GM19035 (cell line): Measurements from ENCODE around the gene PRPF31.
A peak's percentile ranks its signal among the peaks of the same experiment; 100 is the strongest.

Experiments
- ATAC-seq: cut with Tn5 transposase; IDR thresholded peaks from one replicate; pipeline ENCODE4 v1.9.1; 2021; ENCODE audit not compliant: unreplicated experiment

The PRPF31 gene

DNA sequence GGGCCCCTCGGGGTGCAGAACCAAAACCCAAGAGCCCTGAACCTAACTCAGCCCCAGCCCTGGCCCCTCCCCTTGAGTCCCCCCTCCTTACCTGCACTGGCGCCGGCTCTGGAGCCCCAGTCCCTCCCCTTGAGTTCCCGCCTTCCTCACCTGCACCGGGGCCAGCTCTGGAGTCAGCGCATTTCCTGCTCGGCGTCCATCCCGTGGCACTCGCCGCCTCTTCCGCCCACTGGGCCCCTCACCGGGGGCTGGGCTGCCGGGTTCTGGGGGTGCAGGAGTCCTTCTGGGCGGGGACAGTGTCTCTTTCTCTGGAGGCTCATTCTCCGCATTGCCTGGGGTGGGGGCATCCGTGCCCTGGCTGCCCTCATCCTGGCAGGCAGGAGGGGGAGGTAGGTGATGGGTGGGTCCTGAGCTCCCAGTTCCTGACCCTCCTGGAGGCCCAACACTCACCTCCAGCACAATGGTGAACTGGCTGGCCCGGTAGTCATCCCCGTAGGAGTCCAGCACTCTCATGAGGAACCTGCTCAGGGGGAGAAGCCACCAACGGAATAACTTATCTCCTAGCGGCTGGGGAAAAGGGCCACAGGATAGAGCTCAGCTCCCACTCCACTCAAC is 7.6 kb upstream of the PRPF31 start:
- no peak for ATAC-seq

DNA sequence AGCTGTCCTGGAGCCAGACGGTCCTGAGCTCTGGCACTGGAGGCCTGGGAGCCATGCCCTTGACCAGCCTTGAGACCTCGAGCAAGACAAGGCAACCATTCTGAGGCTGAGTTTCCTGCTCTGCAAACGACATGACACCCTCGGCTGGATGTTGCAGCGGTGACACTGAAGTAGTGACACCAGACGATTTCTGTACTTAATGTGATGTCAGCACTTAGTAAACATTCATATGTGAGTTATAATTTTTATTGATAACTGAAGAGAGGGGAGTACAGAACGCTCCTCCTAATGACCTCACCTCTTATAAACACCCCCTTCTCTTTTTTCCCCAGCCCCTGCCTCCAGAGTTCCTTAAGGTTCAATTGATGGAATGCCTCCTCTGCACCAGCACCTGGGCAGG is 7.1 kb upstream of the PRPF31 start:
- no peak for ATAC-seq

DNA sequence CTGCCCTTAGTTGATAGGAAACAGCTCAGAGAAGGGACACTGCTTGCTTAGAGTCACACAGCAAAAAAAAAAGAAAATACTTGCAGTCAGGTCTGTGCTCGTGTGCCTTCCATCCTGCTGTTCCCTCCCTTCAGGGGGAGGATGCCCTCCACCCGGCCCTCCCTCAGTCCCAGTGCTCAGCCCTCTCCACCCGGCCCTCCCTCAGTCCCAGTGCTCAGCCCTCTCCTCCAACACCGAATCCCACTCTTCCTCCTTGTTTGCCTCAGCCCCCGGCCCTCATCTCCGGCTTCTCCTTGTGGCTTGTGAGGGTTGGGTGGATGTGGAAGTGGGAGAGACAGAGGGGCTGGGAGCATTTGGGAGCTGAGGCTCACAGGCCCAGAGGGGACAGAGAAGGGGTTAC is 5.9 kb upstream of the PRPF31 start:
- no peak for ATAC-seq

DNA sequence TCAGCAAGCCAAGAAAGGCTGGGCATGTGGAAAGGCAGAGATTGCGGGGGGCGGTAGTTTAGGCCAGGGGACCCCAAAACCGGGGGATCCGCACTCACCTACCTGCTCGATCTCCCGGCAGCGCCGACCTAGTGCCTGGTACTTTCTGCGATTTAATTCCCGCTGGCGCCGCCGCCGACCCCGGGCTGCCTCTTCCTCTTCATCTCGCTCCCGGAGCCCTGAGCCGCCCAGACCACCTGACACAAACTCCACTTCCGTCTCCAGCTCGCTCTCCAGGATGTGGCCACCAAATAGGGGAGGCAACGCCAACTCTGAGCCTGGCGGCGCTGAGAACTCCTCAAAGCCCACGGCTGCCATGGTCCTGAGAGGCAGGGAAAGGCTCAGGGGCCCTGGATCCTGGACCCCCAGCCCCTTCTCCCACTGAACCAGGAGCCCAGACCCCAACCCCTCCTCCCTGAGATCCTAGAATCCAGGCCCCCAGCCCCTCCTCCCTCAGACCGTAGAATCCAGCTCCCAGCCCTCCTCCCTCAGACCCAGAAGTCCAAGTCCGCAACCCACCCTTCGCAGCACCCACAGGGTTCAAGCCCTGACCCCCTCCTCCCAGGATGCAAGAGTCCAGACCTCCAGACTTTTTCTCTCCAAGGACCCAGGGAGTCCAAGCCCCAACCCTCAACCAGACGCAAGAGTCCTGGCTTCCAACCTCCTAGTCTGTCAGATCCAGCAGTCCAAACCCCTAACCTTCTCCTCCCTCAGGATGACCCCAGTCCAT is 1.0 kb upstream of the PRPF31 start:
- ATAC-seq: no peak

DNA sequence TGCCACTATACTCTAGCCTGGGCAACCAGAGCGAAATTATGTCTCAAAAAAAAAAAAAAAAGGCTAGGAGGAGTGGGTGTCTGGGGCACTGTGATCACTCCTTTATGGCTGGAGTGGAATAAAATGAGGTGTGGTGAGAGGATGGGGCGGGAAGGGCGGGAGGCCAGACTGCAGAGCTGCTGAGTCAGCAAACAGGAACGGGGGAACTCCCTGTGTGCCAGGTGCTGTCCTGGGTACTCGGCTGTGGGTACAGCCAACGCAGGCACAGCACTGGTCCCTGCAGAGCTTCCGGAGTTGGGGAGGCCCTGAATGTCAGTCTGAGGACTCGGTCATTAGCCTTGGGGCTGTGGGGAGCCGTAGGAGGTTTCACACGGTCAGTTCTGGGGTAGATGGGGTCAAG is 5.7 kb downstream of the PRPF31 start:
- ATAC-seq: no peak

DNA sequence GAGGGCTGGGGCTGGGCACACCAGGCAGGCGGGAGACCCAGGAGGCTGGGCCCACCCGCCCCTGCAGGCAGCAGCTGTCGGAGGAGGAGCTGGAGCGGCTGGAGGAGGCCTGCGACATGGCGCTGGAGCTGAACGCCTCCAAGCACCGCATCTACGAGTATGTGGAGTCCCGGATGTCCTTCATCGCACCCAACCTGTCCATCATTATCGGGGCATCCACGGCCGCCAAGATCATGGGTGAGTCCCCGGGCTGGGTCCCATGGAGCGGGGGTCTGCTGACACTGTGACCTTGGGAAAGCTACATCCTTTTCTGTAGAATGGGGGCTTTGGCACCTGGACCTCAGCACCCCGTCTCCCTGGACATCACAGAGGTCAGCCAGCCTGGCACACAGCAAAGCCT is 8.1 kb downstream of the PRPF31 start:
- no peak for ATAC-seq

DNA sequence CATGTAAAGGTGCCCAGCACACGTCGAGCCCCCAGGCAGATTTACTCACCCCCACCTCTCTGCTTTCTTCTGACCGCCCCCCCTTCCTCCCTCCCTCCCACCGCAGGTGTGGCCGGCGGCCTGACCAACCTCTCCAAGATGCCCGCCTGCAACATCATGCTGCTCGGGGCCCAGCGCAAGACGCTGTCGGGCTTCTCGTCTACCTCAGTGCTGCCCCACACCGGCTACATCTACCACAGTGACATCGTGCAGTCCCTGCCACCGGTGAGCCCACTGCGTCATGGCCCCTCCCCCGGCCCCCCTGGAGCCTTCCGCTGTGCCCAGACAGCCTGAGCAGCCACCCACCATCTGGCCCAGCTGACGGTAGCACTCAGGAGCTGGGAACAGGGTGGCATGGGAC is 8.8 kb downstream of the PRPF31 start:
- no peak for ATAC-seq

DNA sequence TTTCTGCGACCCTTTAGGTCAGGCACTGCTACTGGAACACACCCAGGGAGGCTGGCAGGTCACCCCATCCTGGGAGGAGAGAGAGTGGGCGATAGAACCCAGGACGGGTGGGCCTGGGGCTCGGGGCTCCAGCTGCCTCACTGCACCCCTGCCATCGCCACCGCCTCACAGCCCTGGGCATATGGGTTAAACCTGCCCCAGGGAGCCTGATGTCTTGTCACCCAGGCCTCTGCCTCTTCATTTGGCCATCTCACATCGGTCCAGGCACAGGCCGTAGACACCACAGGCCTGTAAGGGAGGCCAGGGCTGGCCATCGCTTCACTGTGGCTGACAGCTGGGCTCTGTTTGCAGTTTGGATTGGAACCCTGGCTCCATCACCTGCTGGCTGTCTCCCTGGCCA is 10.2 kb downstream of the PRPF31 start:
- ATAC-seq: no peak

DNA sequence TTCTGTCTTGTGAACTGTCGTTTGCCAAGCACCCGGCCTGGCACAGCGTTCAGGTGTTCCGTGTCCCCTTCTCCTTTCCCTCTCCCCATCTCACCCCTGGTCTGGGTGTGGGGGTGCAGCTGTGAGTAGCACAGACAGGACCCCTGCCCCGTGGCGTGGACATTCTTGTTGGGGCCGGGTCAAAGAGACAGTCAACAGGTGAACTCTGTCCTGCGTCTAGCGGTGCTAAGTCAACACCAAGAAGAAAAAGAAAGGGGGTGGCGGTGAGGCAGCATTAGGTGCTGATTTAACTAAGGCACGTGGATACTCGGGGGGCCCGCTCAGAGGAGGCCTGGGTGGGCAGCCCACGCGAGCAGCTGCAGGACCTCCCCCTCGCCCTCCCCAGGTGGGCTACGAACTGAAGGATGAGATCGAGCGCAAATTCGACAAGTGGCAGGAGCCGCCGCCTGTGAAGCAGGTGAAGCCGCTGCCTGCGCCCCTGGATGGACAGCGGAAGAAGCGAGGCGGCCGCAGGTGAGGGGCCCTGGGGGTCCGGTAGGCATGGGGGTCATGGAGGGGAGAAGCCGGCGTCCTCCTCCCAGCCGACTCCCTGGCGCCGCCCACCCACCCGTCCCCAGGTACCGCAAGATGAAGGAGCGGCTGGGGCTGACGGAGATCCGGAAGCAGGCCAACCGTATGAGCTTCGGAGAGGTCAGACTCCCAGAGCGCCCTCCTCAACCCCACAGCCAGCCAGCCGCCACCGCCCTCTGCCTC is 12.3 kb downstream of the PRPF31 start:
- no peak for ATAC-seq

DNA sequence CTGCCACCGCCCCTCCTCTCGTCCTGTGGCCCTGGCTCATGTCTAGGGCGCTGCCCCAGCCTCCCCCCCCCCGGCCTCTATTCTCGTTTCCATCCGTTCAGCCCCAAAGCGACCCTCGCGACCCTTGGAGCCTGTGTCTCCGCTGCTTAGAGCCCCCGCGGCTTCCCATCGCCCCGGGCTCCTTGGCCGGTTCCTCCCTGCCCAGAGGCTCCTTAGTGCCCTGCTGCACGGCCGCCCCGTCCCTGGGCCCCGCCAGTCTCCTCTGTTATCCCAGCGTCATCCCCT is 12.8 kb downstream of the PRPF31 start:
- no peak for ATAC-seq

DNA sequence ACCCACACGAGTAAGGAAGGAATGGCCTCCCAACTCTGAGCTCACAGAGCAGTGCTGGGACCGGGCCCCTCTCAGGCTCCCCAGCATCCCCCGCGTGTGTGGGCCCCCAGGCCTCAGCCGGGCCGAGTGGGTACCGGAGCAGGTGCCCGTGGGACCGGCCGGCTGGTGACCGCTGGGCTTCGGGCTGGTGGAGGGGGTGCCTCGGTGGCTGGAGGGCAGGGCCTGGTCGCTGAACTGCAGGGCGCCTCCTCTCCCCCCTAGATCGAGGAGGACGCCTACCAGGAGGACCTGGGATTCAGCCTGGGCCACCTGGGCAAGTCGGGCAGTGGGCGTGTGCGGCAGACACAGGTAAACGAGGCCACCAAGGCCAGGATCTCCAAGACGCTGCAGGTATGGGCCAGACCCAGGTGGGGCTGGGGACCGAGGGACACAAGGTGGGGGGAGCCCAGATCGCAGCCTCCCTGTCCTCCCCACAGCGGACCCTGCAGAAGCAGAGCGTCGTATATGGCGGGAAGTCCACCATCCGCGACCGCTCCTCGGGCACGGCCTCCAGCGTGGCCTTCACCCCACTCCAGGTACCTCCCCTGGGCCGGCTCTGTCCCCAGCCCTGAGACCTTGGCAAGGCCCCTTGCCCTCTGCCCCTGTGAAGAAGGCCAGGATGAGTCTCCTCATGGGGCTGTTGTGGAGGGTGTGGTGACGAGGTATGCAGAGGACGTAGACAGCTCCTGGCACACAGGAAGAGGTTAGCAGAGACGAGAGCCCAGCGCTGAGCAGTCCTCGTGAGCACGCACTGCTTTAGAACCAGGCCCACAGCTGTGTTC is 13.5 kb downstream of the PRPF31 start:
- ATAC-seq: no peak

DNA sequence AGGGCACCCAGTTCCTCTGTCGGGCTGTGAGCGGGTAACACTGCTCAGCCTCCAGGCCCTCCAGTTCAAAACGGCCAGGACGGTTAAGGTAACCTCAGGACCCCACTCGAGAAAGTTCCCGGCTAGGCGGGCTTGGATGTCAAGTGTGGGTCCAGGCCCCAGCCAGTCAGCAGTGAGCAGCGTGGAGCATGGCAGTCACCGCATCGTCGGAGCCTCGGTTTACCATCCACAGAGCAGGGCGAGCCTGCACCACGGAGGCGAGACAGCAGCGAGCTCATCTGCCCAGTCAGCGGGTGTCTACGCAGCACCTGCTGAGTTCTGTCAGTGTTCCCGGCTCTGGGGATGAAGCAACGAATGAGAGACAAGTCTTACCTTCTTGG is 14.1 kb downstream of the PRPF31 start:
- no peak for ATAC-seq

DNA sequence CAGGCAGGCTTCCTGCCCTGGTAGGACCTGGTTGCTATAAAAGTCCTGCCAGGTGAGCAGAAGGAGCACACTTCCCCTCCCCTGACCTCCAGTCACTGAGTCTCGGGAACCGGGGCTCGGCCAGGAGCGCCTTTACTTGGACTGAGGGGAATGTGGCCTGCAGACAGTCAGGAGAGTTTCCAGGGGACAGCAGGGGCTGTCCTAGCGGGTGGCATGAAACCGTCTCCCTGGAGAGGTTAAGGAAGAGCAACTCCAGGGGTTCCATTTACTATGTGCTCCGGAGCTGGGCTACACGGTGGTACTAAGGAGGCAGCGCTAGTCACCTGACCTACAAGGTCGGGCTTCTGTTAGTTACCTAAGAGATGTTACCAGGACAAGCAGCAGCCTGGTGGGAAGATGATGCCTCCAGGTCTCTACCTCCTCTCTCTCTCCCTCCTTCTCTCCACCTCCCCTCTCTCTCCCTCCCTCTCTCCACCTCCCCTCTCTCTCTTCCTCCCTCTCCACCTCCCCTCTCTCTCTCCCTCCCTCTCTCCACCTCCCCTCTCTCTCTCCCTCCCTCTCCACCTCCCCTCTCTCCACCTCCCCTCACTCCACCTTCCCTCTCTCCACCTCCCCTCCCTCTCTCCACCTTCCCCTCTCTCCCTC is 17.9 kb downstream of the PRPF31 start:
- ATAC-seq: no peak

DNA sequence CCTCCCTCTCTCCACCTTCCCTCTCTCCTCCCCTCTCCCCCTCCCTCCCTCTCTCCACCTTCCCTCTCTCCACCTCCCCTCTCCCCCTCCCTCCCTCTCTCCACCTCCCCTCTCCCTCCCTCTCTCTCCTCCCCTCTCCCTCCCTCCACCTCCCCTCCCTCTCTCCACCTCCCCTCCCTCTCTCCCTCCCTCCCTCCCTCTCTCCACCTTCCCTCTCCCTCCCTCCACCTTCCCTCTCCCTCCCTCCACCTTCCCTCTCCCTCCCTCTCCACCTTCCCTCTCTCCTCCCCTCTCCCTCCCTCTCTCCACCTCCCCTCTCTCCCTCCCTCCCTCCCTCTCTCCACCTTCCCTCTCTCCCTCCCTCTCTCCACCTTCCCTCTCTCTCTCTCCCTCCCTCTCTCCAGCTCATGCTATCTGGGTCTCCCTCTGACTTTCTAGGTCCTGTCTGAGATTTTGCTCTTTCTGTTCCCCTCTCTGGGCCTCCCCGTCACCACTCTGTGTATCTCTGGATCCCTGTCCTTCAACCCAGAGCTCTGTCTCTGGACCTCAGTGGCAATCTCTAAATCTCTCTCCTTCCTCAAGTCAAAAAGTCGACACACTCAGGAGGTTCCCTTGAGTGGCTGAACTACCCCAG is 18.5 kb downstream of the PRPF31 start:
- no peak for ATAC-seq

DNA sequence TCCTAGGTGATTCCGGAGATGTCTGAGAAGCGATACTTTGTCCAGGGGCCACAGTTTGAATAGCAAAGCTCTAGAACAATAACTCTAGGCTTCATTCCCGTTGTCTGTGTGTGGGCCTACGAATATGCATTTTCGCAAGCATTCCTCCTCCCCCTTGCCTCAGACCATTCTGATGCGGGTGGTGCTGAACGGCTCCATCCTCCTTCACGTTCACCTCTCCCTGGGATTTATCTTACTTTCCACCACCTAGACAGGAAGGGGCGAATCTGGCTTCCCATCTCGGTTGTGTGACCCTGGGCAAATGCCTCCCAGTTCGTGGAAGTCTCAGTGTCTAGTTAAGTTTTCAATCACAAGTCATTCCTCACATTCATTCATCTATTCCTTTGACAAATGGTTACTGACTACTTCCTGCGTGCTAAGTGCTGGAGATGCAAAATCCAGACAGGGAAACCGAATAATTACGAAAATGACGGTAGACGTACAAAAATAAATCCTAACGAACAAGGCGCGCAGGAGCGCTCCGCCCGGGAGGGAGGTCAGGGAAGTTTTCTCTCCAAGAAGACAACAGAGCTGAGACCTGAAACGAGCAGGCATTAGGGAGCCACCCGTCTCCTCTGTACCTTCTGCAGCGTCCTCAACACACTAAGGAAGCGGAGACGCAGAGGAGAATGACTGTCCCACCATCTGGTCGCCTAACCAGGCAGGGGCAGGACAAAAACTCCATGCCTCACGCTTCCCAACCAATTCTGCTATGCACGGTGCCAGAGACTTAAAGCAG is 20.7 kb downstream of the PRPF31 start:
- no peak for ATAC-seq

DNA sequence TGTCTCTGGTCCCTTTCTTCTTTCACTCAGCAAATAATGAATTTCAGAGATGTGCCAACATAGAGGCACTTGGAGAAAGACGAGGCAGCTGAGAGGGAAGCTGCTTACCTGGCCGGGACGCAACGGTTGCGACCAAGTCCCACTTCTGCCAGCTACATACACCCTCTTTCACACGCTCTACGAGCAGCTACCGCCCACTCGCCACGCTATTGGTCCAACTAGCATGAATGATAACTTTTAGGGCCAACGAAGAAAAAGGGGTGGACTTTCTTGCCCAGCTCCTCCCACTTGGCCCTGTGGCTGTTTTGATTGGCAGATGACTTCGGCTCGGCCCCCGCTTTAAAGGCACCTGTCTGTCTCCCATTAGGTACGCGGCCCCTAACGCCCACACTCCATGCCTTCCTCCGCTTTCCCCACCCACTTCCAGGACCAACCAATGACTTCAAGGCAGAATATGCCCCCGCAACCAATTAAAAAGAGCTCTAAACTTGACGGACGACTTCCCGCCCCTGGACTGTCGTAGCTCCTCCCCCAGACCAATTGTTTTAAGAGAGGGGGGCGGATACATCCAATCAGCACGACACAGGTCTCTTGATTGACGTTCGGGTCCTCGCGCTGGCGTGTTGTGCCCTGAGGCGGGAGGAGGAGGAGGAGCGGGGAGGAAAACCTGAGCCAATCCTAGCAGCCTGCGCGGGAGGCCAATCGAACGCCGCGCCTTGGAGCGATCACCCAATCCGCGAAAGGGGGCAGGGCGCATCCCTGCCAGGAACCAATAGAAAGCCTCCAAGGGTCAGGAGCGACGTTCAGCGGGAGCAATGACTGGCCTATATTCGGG is 21.5 kb downstream of the PRPF31 start:
- ATAC-seq: peak; percentile 80

DNA sequence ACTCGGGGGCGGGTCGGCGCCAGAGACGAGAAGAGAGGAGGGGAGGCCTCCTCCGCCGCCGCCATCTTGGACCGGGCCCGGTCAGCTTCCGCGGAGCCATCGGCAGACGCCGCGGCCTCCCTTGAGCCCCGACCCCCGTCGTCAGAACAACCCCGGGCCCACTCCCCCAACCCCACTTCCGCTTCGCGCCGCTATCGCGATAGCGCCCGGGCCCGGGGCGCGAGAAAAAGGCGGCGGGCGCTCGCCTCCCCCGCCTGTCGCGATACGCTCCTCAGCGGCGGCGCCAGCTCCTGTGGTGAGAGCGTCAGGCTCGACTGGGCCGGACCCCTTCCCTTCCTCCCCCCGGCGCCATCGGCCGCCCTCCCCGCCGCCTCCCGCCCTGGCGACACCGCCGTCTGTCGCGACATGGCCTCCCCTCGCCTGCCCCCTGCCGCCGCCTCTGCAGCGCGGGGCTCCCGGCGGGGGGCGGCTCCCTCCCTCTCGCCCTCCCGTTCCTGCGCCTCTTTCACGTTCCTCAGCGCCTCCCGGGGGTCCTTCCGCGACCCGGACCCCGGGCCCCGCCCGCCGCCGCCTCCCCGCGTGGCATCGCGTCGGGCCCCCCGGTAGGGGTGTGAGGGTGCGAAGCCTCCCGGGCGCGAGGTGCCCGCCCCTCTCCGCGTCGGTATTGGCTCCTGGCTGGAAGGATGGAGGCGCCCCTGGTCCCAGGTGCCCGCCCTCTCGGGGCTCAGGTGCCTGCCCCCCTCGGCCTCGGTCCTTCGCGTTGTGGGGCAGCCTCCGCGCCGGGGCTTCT is 22.3 kb downstream of the PRPF31 start, which contains the start of gene CNOT3:
Gene CNOT3, plus strand, starts transcription at position 64 of the 790 bp plus-strand sequence. CDS start 5,217 bp downstream, outside the sequence.
- ATAC-seq: no peak
